HL-60 (cell line): Measurements from ENCODE around the gene FAT4.

Experiments
- DNase-seq, 2 experiments: peaks; one replicate each; pipeline ENCODE4 v3.0.0-alpha.2; 2010 to 2020; ENCODE audit warnings: low read depth in 1 of 2, low spot score in 1 of 2
- H3K27ac ChIP-seq: fragments of 250-450 bp; sonication (Bioruptor Pico); replicated peaks from 2 replicates; pipeline ENCODE4 v1.5.1; 2020; ENCODE audit warnings: mild to moderate bottlenecking, moderate library complexity
- H3K27me3 ChIP-seq: fragments of 250-450 bp; sonication (Bioruptor Pico); 2 replicates; pipeline ENCODE4 v1.5.1; 2021; ENCODE audit warnings: mild to moderate bottlenecking, moderate library complexity; ENCODE audit not compliant: insufficient read depth, poor library complexity, severe bottlenecking
- H3K4me3 ChIP-seq: replicated peaks from 2 replicates; pipeline ENCODE4 v1.5.1; 2011; ENCODE audit warnings: mild to moderate bottlenecking, control low read depth, low read length; ENCODE audit not compliant: insufficient read depth
- GABPA ChIP-seq: IDR thresholded peaks from 2 replicates; pipeline ENCODE4 v1.6.1; 2012; ENCODE audit warnings: low read depth
- POLR2AphosphoS5 ChIP-seq: IDR thresholded peaks from 2 replicates; pipeline ENCODE4 v1.6.1; 2012; ENCODE audit warnings: low read depth
- SPI1 ChIP-seq: IDR thresholded peaks from 2 replicates; pipeline ENCODE4 v1.6.1; 2012; ENCODE audit warnings: low read depth, mild to moderate bottlenecking, borderline replicate concordance
- TF ChIP-seq, protein P1 (sequence below): IDR thresholded peaks from one replicate; pipeline ENCODE4 v1.5.1; 2011; ENCODE audit warnings: low read length, control low read depth, inconsistent platforms; ENCODE audit not compliant: insufficient read depth
- TF ChIP-seq, protein P2 (sequence below): IDR thresholded peaks from 2 replicates; pipeline ENCODE4 v1.6.1; 2012; ENCODE audit warnings: low read depth; ENCODE audit not compliant: insufficient replicate concordance

The FAT4 gene

GRCh38 chr4:125317525-125317877 is 2.7 kb downstream of the FAT4 start:
- no peak for TF ChIP-seq SPI1
- TF ChIP-seq POLR2AphosphoS5, result no peak
- Histone ChIP-seq H3K4me3 (no peak overlapping the region), H3K27me3 (peaks cover 38% of the 10 kb centered on the region), H3K27ac (no peak overlapping the region)
- no peak for DNase-seq

- TF ChIP-seq, protein P1, sequence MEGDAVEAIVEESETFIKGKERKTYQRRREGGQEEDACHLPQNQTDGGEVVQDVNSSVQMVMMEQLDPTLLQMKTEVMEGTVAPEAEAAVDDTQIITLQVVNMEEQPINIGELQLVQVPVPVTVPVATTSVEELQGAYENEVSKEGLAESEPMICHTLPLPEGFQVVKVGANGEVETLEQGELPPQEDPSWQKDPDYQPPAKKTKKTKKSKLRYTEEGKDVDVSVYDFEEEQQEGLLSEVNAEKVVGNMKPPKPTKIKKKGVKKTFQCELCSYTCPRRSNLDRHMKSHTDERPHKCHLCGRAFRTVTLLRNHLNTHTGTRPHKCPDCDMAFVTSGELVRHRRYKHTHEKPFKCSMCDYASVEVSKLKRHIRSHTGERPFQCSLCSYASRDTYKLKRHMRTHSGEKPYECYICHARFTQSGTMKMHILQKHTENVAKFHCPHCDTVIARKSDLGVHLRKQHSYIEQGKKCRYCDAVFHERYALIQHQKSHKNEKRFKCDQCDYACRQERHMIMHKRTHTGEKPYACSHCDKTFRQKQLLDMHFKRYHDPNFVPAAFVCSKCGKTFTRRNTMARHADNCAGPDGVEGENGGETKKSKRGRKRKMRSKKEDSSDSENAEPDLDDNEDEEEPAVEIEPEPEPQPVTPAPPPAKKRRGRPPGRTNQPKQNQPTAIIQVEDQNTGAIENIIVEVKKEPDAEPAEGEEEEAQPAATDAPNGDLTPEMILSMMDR, result no peak
- no peak for TF ChIP-seq GABPA
- no peak for TF ChIP-seq SPI1
- H3K27ac ChIP-seq, result no peak overlapping the region
- H3K4me3 ChIP-seq, result no peak overlapping the region
- H3K27me3 ChIP-seq, result peaks cover 36% of the 10 kb centered on the region
- no peak for DNase-seq
These were observed 4.6 kb downstream of the FAT4 start for GRCh38 chr4:125319311-125319710.

- Histone ChIP-seq H3K27ac (no peak overlapping the region), H3K4me3 (no peak overlapping the region), H3K27me3 (peaks cover 15% of the 10 kb centered on the region)
- DNase-seq, result no peak
- TF ChIP-seq, protein P2, sequence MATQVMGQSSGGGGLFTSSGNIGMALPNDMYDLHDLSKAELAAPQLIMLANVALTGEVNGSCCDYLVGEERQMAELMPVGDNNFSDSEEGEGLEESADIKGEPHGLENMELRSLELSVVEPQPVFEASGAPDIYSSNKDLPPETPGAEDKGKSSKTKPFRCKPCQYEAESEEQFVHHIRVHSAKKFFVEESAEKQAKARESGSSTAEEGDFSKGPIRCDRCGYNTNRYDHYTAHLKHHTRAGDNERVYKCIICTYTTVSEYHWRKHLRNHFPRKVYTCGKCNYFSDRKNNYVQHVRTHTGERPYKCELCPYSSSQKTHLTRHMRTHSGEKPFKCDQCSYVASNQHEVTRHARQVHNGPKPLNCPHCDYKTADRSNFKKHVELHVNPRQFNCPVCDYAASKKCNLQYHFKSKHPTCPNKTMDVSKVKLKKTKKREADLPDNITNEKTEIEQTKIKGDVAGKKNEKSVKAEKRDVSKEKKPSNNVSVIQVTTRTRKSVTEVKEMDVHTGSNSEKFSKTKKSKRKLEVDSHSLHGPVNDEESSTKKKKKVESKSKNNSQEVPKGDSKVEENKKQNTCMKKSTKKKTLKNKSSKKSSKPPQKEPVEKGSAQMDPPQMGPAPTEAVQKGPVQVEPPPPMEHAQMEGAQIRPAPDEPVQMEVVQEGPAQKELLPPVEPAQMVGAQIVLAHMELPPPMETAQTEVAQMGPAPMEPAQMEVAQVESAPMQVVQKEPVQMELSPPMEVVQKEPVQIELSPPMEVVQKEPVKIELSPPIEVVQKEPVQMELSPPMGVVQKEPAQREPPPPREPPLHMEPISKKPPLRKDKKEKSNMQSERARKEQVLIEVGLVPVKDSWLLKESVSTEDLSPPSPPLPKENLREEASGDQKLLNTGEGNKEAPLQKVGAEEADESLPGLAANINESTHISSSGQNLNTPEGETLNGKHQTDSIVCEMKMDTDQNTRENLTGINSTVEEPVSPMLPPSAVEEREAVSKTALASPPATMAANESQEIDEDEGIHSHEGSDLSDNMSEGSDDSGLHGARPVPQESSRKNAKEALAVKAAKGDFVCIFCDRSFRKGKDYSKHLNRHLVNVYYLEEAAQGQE, result no peak
- TF ChIP-seq SPI1, result no peak
- TF ChIP-seq, protein P1, result no peak
- TF ChIP-seq GABPA, result no peak
- TF ChIP-seq POLR2AphosphoS5, result no peak
These were observed 7.1 kb downstream of the FAT4 start for GRCh38 chr4:125321709-125322365.

DNA sequence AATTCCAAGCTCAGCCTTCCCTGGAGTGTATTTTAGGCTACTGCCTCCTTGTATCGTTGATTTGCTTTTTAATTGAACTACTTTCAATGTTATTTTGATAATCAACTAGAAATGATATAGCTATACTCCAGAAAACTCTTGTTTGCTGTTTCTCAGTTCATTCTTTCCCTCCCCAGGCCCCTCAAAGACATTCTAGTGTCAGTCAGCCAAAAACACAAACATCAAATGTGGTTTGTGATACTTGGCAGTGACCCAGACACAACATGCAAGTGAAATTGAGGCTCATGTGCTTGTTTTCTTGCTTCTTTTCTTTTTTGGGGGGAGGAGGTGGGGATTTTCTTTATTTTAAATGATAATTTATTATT is 7.6 kb downstream of the FAT4 start:
- Histone ChIP-seq H3K4me3 (no peak overlapping the region), H3K27me3 (peaks cover 10% of the 10 kb centered on the region), H3K27ac (no peak overlapping the region)
- DNase-seq, result no peak
- TF ChIP-seq, protein P2, result no peak
- TF ChIP-seq SPI1, result no peak
- TF ChIP-seq GABPA, result no peak
- TF ChIP-seq POLR2AphosphoS5, result no peak
- TF ChIP-seq, protein P1, result no peak
